OCI-LY3 (cell line): ENCODE measurements around the gene DENND1A.

Experiments used
- EZH2phosphoT487 ChIP-seq: fragments of 200-600 bp; shearing (Covaris generic); IDR thresholded peaks from 2 replicates; pipeline ENCODE4 v1.6.1; 2018; ENCODE audit warnings: antibody characterized with exemption, mixed run types, low read depth
- TF ChIP-seq, protein P1 (sequence below): fragments of 200-600, 300-600 bp; sonication (generic); IDR thresholded peaks from 2 replicates; pipeline ENCODE4 v1.5.1; 2014; ENCODE audit warnings: antibody characterized with exemption, low read length, low read depth

DNA sequence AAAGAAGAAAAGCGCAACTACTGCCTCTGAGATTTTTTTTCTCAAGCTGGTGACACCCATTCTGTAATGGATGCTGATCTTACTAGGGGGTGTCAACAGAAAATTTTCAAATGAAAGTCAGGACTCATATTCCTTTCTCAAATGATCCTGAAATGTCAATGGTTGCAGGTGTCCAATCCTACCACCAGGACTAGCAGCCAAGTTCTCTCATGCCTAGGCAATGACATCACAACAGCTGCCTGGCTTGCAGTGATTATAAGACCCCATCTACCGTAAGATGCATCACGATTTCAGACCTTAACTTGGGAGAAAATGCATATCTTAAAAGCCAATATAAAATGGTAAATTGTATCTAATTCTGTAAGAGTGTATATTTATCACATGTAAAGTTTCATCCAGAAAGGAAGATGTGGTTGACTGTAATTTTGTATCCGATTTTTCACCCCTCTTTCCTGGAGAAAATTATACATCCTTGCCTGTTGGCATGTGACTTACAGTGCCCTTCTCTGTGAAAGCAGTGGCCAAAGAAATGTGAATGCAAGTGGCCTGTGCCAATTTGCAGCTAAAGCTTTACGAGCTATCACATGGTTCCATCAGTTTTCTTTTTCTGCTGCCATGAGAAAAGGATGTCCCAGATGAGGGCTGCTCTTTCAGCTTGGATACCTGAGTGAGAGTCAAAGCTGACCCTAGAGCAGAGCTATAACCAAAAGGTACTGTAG is 104.4 kb downstream of the DENND1A start:
- TF ChIP-seq, protein P1, sequence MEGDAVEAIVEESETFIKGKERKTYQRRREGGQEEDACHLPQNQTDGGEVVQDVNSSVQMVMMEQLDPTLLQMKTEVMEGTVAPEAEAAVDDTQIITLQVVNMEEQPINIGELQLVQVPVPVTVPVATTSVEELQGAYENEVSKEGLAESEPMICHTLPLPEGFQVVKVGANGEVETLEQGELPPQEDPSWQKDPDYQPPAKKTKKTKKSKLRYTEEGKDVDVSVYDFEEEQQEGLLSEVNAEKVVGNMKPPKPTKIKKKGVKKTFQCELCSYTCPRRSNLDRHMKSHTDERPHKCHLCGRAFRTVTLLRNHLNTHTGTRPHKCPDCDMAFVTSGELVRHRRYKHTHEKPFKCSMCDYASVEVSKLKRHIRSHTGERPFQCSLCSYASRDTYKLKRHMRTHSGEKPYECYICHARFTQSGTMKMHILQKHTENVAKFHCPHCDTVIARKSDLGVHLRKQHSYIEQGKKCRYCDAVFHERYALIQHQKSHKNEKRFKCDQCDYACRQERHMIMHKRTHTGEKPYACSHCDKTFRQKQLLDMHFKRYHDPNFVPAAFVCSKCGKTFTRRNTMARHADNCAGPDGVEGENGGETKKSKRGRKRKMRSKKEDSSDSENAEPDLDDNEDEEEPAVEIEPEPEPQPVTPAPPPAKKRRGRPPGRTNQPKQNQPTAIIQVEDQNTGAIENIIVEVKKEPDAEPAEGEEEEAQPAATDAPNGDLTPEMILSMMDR, result no peak
- TF ChIP-seq EZH2phosphoT487, result no peak
